Measurements from ENCODE around the gene ARHGEF33. TPM values are rescaled to one million over a fixed set of nuclear protein-coding genes. Genes with fewer than 3 reads are reported as not detected.

The ARHGEF33 gene
- total RNA-seq, 1 donor from 2014 or later, result 0.30 TPM

- no peaks in the 10 kb centered on the region for H4K20me1 ChIP-seq (ENCODE audit: insufficient read depth, low read length)
- H3K4me3 ChIP-seq (ENCODE audit: insufficient read depth, low read depth, low read length), result no peak overlapping the region
- no peak for TF ChIP-seq EZH2 (IDR thresholded peaks at IDR 0.05; ENCODE audit: insufficient read depth, low read length)
- TF ChIP-seq CTCF (IDR thresholded peaks at IDR 0.05; ENCODE audit: insufficient read depth, low read depth, low read length), result no peak
- Mint-ChIP-seq H3K4me1 (ENCODE audit: low read depth, unreplicated experiment) (no peaks in the 10 kb centered on the region), H3K27me3 (ENCODE audit: low read depth, unreplicated experiment) (no peaks in the 10 kb centered on the region), H3K36me3 (ENCODE audit: low read depth, unreplicated experiment) (no peaks in the 10 kb centered on the region), H3K9me3 (ENCODE audit: unreplicated experiment) (no peaks in the 10 kb centered on the region), H3K4me3 (ENCODE audit: unreplicated experiment) (no peak overlapping the region), H3K27ac (ENCODE audit: unreplicated experiment) (no peak overlapping the region)
- no peaks in the 10 kb centered on the region for H3K27me3 ChIP-seq (ENCODE audit: insufficient read depth, low read length)
- H3K9ac ChIP-seq (ENCODE audit: low read length), result no peak overlapping the region
- DNase-seq (ENCODE audit: low read depth) (no peak), FAIRE-seq (no peak)
- H3K27ac ChIP-seq (ENCODE audit: low read depth, low read length), result no peak overlapping the region
- no peaks in the 10 kb centered on the region for H3K4me1 ChIP-seq (ENCODE audit: insufficient read depth, low read length)
- H3K36me3 ChIP-seq (ENCODE audit: insufficient read depth, low read length), result no peaks in the 10 kb centered on the region
- H3K9me3 ChIP-seq (ENCODE audit: insufficient read depth, low read depth, low read length), result no peaks in the 10 kb centered on the region
- H2AFZ ChIP-seq (ENCODE audit: low read depth, low read length), result no peak overlapping the region
- H3K79me2 ChIP-seq (ENCODE audit: insufficient read depth, low read length), result no peaks in the 10 kb centered on the region
- H3K4me2 ChIP-seq (ENCODE audit: low read length), result no peak overlapping the region
Observed at GRCh38 chr2:38912619-38913018, 22.9 kb downstream of the ARHGEF33 start.

GRCh38 chr2:38922389-38922788 lies 32.7 kb downstream of the ARHGEF33 start:
- TF ChIP-seq CTCF (IDR thresholded peaks at IDR 0.05; ENCODE audit: insufficient read depth, low read depth, low read length), result no peak
- no peak for TF ChIP-seq EZH2 (IDR thresholded peaks at IDR 0.05; ENCODE audit: insufficient read depth, low read length)
- no peaks in the 10 kb centered on the region for H3K4me1 Mint-ChIP-seq (ENCODE audit: low read depth, unreplicated experiment)
- no peaks in the 10 kb centered on the region for H3K36me3 Mint-ChIP-seq (ENCODE audit: low read depth, unreplicated experiment)
- Histone ChIP-seq H2AFZ (ENCODE audit: low read depth, low read length) (no peak overlapping the region), H3K79me2 (ENCODE audit: insufficient read depth, low read length) (no peaks in the 10 kb centered on the region), H3K4me3 (ENCODE audit: insufficient read depth, low read depth, low read length) (no peak overlapping the region), H3K9me3 (ENCODE audit: insufficient read depth, low read depth, low read length) (no peaks in the 10 kb centered on the region), H4K20me1 (ENCODE audit: insufficient read depth, low read length) (no peaks in the 10 kb centered on the region), H3K9ac (ENCODE audit: low read length) (no peak overlapping the region), H3K27ac (ENCODE audit: low read depth, low read length) (no peak overlapping the region), H3K4me2 (ENCODE audit: low read length) (no peak overlapping the region), H3K4me1 (ENCODE audit: insufficient read depth, low read length) (no peaks in the 10 kb centered on the region), H3K27me3 (ENCODE audit: insufficient read depth, low read length) (no peaks in the 10 kb centered on the region), H3K36me3 (ENCODE audit: insufficient read depth, low read length) (no peaks in the 10 kb centered on the region)
- no peak overlapping the region for H3K27ac Mint-ChIP-seq (ENCODE audit: unreplicated experiment)
- no peak for FAIRE-seq
- DNase-seq (ENCODE audit: low read depth), result no peak
- H3K27me3 Mint-ChIP-seq (ENCODE audit: low read depth, unreplicated experiment), result peaks cover 17% of the 10 kb centered on the region
- no peak overlapping the region for H3K4me3 Mint-ChIP-seq (ENCODE audit: unreplicated experiment)
- no peaks in the 10 kb centered on the region for H3K9me3 Mint-ChIP-seq (ENCODE audit: unreplicated experiment)

GRCh38 chr2:38922902-38923301 lies 33.2 kb downstream of the ARHGEF33 start:
- Histone ChIP-seq H3K9me3 (ENCODE audit: insufficient read depth, low read depth, low read length) (no peaks in the 10 kb centered on the region), H2AFZ (ENCODE audit: low read depth, low read length) (no peak overlapping the region), H4K20me1 (ENCODE audit: insufficient read depth, low read length) (no peaks in the 10 kb centered on the region), H3K4me1 (ENCODE audit: insufficient read depth, low read length) (no peaks in the 10 kb centered on the region), H3K4me3 (ENCODE audit: insufficient read depth, low read depth, low read length) (no peak overlapping the region), H3K4me2 (ENCODE audit: low read length) (no peak overlapping the region), H3K27me3 (ENCODE audit: insufficient read depth, low read length) (no peaks in the 10 kb centered on the region), H3K27ac (ENCODE audit: low read depth, low read length) (no peak overlapping the region), H3K9ac (ENCODE audit: low read length) (no peak overlapping the region), H3K36me3 (ENCODE audit: insufficient read depth, low read length) (no peaks in the 10 kb centered on the region), H3K79me2 (ENCODE audit: insufficient read depth, low read length) (no peaks in the 10 kb centered on the region)
- Mint-ChIP-seq H3K4me1 (ENCODE audit: low read depth, unreplicated experiment) (no peaks in the 10 kb centered on the region), H3K4me3 (ENCODE audit: unreplicated experiment) (no peak overlapping the region), H3K36me3 (ENCODE audit: low read depth, unreplicated experiment) (no peaks in the 10 kb centered on the region), H3K9me3 (ENCODE audit: unreplicated experiment) (no peaks in the 10 kb centered on the region), H3K27me3 (ENCODE audit: low read depth, unreplicated experiment) (peaks cover 15% of the 10 kb centered on the region), H3K27ac (ENCODE audit: unreplicated experiment) (no peak overlapping the region)
- DNase-seq (ENCODE audit: low read depth) (no peak), FAIRE-seq (no peak)
- TF ChIP-seq CTCF (IDR thresholded peaks at IDR 0.05; ENCODE audit: insufficient read depth, low read depth, low read length) (no peak), EZH2 (IDR thresholded peaks at IDR 0.05; ENCODE audit: insufficient read depth, low read length) (no peak)

All from astrocyte (in vitro differentiated cells and primary cell).